GM21381 (cell line): Measurements from ENCODE around the gene PHF23.
A peak's percentile ranks its signal among the peaks of the same experiment; 100 is the strongest.

Experiments
- ATAC-seq: cut with Tn5 transposase; IDR thresholded peaks from one replicate; pipeline ENCODE4 v1.9.1; 2021; ENCODE audit warnings: mild to moderate bottlenecking, moderate library complexity; ENCODE audit not compliant: unreplicated experiment

PHF23 gene

GRCh38 chr17:7239091-7240027 is at the start of gene PHF23:
Gene PHF23, minus strand, starts transcription at chr17:7239457. Its CDS starts 178 bp downstream, at chr17:7239279.
- ATAC-seq, result peak; percentile 54

GRCh38 chr17:7285679-7286078 is 46.4 kb upstream of the PHF23 start:
- no peak for ATAC-seq

DNA sequence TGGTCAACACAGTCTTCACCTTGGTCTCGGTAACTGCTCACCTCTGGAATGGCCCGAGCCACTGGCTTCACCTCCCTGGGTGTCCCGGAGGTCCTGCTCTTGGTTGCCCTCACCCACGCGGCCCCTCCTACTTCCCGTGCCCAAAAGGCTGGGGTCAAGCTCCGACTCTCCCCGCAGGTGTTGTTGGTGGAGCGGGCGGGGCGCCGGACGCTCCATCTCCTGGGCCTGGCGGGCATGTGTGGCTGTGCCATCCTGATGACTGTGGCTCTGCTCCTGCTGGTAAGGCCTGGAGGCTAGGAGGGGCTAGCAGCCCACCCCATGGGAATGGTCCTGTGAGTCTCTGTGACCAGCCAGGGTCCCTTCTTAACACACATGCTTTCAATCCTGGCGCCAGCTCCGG is 45.7 kb upstream of the PHF23 start:
- no peak for ATAC-seq

GRCh38 chr17:7283471-7284216 is 44.4 kb upstream of the PHF23 start:
- ATAC-seq, result no peak

GRCh38 chr17:7282752-7283321 is 43.6 kb upstream of the PHF23 start:
- ATAC-seq, result no peak

DNA sequence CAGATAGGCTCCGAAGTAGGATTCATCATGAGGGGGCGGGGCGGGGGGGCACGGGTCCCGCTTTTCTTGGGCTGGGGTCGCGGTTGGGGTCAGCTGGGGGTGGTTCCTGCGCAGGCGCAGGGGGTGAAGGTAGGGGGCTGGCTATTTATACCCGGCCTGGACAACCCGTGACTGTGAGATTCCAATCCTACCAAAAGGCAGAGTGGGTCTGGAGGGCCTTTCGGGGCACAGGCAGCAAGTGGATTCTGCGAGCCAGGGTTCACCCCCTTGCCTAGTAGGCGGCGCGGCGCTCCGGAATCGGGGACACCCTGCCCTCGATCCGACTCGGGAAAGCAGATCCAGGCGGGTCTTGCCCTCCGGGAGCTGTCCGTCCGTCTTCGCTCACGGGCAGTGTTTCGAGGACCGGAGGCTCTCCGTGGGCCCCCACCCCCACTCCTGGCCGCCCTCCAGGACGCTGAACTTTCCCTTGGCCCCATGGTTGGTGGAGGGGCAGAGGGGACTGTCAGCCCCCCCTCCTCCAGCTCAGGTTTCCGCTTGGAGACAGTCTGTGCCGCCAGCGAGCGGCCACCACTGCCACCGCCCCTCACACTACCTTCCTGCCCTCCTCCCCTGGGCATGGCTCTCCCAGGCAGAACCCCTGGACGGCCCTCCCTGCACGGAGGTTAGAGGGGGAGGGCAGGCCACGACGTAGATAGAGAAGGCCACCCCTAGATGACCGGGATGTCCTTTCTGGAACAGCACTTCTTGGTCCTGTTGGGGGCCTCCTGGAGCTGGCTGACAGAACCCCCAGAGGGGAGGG is 42.9 kb upstream of the PHF23 start:
- ATAC-seq, result no peak

DNA sequence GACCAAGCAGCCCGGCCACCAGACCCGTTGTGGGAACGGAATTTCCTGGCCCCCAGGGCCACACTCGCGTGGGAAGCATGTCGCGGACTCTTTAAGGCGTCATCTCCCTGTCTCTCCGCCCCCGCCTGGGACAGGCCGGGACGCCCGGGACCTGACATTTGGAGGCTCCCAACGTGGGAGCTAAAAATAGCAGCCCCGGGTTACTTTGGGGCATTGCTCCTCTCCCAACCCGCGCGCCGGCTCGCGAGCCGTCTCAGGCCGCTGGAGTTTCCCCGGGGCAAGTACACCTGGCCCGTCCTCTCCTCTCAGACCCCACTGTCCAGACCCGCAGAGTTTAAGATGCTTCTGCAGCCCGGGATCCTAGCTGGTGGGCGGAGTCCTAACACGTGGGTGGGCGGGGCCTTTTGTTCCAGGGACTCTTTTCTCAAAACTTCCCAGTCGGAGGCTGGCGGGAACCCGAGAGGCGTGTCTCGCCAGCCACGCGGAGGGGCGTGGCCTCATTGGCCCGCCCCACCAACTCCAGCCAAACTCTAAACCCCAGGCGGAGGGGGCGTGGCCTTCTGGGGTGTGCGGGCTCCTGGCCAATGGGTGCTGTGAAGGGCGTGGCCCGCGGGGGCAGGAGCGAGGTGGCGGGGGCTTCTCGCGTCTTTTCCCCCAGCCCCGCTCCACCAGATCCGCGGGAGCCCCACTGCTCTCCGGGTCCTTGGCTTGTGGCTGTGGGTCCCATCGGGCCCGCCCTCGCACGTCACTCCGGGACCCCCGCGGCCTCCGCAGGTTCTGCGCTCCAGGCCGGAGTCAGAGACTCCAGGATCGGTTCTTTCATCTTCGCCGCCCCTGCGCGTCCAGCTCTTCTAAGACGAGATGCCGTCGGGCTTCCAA is 42.1 kb upstream of the PHF23 start, which contains the start of gene SLC2A4:
SLC2A4 (plus strand) TSS at position 645 of the 879 bp plus-strand sequence; CDS start at position 862, 217 bp downstream.
- peak; percentile 63 for ATAC-seq

- peak; percentile 40 for ATAC-seq
Observed at GRCh38 chr17:7280519-7281073, 41.3 kb upstream of the PHF23 start.

DNA sequence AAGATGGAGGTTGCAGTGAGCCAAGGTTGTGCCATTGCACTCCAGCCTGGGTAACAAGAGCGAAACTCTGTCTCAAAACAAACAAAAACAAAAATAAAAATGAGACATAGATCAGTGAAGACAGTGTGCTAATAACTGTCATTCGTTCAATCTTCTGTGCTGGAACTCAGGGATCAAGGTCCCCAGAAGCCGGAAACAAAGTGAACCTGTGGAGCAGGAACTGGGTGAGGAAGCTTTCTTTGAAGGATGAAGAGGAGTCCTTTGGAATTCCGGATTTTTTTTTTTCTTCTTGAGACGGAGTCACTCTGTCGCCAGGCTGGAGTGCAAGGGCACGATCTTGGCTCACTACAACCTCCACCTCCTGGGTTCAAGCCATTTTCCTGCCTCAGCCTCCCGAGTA is 40.2 kb upstream of the PHF23 start:
- ATAC-seq, result no peak

DNA sequence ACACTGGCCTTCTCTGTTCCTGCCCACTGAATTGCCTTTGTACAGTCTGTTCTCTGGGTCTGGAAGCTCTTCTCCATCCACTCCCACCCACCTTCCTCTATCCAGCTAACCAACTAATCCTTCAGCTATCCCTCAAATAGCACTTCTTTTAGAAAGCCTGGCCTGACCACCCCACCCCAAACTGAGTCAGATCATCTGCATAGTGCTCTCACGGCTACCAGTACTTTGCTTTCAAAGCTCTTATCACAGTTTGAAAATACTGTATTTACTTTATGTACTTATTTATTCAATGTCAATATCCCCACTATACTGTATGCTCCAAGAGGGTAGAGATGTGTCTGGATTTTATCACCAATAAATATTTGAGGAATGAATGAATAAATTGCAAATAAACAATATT is 27.5 kb upstream of the PHF23 start:
- no peak for ATAC-seq

DNA sequence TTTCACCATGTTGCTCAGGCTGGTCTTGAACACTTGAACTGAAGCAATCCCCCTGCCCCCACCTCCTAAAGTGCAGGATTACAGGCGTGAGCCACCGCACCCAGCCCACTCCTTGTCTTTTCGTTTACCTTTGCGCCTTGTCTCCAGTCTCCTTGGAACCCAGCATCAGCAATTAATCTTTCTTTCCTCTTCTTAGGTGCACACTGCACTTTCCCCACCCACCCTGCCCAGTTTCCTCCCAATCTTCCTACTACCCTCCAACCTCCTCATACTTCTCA is 24.5 kb upstream of the PHF23 start:
- no peak for ATAC-seq

DNA sequence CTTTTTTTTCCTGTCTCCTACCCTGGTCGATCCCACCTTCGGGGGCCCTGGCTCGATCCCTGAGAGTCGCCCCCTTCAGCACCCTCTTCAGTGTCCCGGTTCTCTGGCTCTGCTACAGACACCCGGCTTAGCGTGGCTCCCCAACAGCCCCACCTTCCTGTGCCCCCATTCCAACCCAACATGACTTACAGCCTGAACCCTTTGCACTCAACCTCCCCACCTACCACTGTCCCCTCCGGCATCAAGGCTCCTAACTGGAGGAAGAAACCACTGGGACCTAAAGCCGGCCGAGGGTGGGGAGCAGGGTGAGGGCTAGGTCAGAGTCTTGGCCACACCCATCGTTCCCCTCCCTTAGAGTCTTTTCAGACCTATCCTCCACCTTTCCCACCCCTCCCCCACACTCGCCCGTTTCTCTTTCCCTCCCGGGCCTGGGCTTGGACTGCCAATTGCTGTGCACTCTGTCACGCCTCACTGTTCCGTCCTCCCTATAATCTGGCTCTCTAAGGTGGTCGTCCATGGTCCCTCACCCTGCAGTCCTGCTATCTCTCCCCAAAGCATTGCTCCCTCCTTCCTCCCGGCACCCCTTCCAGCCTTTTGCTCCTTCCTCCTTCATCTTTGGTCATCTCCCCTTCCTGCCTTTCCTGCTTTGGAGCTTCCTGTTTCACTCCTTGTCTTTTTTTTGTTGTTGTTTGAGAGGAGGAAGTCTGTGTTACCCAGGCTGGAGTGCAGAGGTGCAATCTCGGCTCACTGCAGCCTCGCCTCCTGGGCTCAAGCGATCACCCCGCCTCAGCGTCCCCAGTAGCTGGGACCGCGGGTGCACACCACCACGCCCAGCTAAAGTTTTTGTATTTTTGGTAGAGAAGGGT is 23.9 kb upstream of the PHF23 start:
- ATAC-seq, result no peak

DNA sequence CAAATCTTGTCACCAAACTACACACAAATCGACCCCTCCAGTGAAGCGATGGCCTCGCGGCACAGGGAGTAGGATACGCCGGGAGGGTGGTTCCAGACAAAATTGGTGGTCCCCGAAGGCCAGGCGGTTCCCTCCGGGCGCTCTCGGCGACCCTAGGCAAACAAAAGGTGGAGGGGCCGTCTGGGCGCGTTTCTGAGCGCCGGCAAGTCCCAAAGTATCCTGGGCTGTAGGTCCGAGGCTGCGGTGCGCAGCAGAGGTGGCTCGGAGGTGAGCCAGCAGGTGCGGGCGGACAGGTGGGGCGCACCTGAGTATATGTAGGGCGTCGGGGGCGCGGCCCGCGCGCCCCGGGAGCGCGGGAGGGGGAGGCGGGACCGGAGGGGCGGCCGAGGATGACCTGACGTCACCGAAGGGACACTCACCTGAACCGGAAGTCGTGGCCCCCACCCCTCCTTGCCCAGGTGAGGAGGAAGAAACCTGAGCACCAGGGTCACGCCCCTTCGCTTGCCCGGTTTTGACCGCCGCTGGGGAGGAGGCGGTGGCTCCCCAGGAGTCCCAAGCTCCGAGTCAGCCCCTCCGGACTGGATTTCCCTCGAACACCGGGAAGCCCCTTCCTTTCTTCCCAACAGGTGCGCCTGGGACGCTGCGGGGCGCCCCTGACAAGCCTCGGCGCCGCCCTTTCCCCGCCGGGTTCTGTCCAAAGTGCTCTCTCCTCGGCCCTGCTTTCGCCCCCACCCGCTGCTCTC is 23.1 kb upstream of the PHF23 start, which contains the start of gene CLDN7:
CLDN7 (minus strand) TSS at position 287 of the 743 bp plus-strand sequence. CDS start 435 bp downstream, outside the sequence.
- ATAC-seq, result no peak

DNA sequence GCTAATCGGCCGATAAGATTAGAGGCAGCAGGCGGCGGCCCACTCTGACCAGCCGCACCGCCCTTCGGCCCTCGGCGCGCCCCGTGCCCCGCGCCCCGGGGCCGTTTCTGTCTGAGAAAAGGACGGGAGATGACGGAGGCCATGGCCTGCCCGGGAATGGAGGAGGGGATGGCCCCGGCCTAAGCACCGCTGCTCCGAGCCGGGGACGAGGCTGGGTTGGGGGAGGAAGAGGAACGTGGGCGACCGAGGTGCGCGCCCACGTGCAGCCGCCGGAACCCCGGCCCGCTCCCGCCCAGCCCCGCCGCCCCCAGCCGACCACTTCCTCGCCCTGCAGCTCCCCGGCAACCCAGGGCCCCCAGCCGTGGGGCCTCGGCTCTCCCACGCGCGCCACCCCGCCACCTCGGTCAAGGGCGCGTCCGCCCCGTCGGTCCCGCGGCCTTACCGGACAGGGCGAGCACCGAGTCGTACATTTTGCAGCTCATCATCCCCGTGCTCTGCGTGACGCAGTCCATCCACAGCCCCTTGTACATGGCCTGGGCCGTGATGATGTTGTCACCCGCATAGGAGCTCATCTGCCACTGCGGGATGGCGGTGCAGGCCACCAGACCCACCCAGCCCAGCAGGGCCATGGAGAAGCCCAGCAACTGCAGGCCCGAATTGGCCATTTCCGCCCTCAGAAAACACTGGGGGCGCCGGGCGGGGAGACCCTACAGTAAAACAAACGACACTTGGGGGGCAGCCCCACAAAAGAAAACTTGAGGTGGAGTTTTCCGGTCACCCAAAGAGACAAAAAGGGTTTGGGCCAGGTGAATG is 22.3 kb upstream of the PHF23 start:
- no peak for ATAC-seq

- ATAC-seq, result no peak
Observed at GRCh38 chr17:7260651-7261378, 21.6 kb upstream of the PHF23 start.

GRCh38 chr17:7260151-7260550 is 20.9 kb upstream of the PHF23 start:
- ATAC-seq, result no peak
